ENCODE data around the gene TAF3.

The TAF3 gene

DNA sequence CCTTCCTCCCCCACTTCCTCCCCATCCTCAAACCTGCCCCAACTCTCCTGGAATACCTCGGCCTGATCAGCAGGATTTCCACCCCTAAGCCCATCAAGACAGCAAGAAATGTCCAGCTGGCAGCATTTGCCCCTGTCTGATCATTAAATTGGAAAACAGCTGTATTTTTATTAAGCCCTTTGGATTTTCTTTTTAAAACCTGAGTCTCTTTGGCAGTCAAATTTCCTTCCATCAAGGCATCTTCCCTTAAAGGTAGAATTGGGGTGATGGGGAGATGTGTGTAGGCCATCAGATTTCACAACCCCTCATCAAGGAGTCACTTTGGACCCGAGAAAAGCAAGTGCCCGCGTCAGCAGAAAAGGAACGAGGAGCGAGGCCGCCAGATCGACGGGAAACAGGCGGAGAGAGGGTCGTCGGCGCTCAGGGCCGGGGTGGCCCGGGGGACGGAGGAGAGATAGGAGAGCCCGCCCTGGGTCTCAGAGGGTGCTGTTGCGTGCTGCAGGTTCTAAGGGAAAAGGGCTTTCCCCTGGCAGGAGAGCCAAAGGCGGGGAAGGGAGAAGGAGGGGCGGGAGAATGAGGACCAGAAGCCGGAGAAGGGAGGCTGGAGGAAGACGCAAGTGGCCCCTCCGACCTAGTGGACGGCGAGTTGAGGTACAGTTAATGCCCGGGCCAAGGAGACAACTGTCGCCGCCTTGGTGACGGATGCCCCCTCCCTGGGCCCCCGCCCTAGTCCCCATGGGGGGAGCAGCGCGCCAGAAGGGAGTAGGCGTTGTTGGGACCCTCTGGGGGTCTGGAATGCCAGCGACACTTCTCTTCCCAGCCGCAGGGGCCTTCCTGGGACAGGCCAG lies 224.6 kb downstream of the TAF3 start (continued):
- TF ChIP-seq, protein P1, sequence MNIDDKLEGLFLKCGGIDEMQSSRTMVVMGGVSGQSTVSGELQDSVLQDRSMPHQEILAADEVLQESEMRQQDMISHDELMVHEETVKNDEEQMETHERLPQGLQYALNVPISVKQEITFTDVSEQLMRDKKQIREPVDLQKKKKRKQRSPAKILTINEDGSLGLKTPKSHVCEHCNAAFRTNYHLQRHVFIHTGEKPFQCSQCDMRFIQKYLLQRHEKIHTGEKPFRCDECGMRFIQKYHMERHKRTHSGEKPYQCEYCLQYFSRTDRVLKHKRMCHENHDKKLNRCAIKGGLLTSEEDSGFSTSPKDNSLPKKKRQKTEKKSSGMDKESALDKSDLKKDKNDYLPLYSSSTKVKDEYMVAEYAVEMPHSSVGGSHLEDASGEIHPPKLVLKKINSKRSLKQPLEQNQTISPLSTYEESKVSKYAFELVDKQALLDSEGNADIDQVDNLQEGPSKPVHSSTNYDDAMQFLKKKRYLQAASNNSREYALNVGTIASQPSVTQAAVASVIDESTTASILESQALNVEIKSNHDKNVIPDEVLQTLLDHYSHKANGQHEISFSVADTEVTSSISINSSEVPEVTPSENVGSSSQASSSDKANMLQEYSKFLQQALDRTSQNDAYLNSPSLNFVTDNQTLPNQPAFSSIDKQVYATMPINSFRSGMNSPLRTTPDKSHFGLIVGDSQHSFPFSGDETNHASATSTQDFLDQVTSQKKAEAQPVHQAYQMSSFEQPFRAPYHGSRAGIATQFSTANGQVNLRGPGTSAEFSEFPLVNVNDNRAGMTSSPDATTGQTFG (tag by site-specific recombination; IDR thresholded peaks at IDR 0.05; ENCODE audit: borderline replicate concordance): no peak
- TF ChIP-seq ZSCAN30 (tag by site-specific recombination; IDR thresholded peaks at IDR 0.05) (no peak), WT1 (tag by site-specific recombination; IDR thresholded peaks at IDR 0.05) (no peak), BCL11A (tag by site-specific recombination; IDR thresholded peaks at IDR 0.05; ENCODE audit: low read depth) (no peak), ZBTB20 (tag by site-specific recombination; IDR thresholded peaks at IDR 0.05) (no peak), ZNF416 (tag by site-specific recombination; IDR thresholded peaks at IDR 0.05) (no peak), TSHZ1 (tag by site-specific recombination; IDR thresholded peaks at IDR 0.05; ENCODE audit: borderline replicate concordance) (no peak), ZNF544 (tag by site-specific recombination; IDR thresholded peaks at IDR 0.05) (no peak), FEZF1 (tag by site-specific recombination; IDR thresholded peaks at IDR 0.05) (no peak), ZNF302 (tag by site-specific recombination; IDR thresholded peaks at IDR 0.05; ENCODE audit: low read depth) (no peak), SCRT1 (tag by site-specific recombination; IDR thresholded peaks at IDR 0.05; ENCODE audit: borderline replicate concordance) (no peak), ZNF677 (tag by site-specific recombination; IDR thresholded peaks at IDR 0.05) (no peak), ZNF26 (tag by site-specific recombination; IDR thresholded peaks at IDR 0.05) (no peak)

DNA sequence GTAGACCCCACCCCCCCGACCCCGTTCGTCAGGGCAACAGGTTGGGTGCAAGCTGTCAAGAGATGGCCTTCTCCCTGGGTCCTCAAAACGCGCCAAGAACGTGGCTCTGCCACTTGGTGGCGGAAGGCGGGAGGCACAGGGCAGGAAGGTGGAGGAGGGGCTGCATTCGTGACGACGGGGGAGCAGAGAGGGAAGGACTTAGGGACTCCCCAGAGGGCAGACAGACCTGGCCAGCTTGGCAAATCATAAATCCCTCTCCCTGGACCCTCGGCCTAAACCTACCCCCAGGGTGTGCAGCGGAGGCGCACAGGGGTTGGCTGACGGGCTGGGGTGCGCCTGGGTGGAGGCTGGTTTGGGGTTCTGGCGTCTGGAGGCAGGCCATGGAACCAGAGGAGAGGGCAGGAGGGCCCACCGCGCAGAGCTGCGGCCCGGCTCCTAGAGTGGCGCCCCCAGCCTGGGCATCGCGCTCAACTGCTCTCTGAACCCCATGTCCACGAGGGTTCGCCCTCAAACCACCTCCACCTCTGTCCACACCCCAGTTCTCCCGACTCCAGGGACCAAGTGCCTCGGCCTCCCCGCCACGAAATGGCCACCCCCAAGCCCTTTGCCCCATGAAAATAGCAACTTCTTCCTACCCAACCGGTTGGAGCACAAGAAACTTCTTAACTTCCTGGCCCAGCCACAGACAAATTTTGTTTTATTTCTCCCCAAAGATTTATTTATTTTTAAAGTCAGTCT lies 225.4 kb downstream of the TAF3 start:
- no peaks in the 10 kb centered on the region for H3K36me3 ChIP-seq (ENCODE audit: control insufficient read depth in 2 of 2, insufficient read depth in 1 of 2, low read length in 2 of 2)
- H3K9me3 ChIP-seq (ENCODE audit: control insufficient read depth, insufficient read depth, low read depth, low read length): no peaks in the 10 kb centered on the region
- ChIA-PET POLR2A (no interaction called here), CTCF (no interaction called here)
- peaks cover 2% of the 10 kb centered on the region; the same call in 1 of the 2 replicates for H3K4me1 ChIP-seq (ENCODE audit: control insufficient read depth, insufficient read depth, low read length)
- H3K4me3 ChIP-seq (ENCODE audit: low read depth, low read length): no peak overlapping the region
- TF ChIP-seq ZNF202 (tag by site-specific recombination; IDR thresholded peaks at IDR 0.05; ENCODE audit: borderline replicate concordance) (0 out of 2 replicates have a peak, but pooled peaks have one; percentile 45), ZNF174 (tag by site-specific recombination; IDR thresholded peaks at IDR 0.05) (no peak), ZNF292 (tag by site-specific recombination; IDR thresholded peaks at IDR 0.05; ENCODE audit: borderline replicate concordance, low read depth) (no peak), SCRT2 (tag by site-specific recombination; IDR thresholded peaks at IDR 0.05) (0 out of 2 replicates have a peak, but pooled peaks have one; percentile 17)
- no peak overlapping the region for H3K27ac ChIP-seq (ENCODE audit: extremely low read depth, low read depth, low read length)

All from HEK293 (cell line).